Posterior cingulate gyrus (tissue), 11 donors: ENCODE measurements around the gene WNT5B.

Experiments
- DNase-seq, 10 donors: peaks; one replicate each; pipeline versions ENCODE4 v3.0.0 to v3.0.0-alpha.2; 2020 to 2021; ENCODE audit warnings: mixed read lengths in 3 of 10
- intact Hi-C: fragments of 100-400 bp; cut with DNase I; formaldehyde crosslinking; loops from one replicate; pipeline ENCODE4 v1.15.1; 2023

WNT5B gene

GRCh38 chr12:1645819-1646218 lies 16.8 kb downstream of the WNT5B start:
- intact Hi-C loops = no loop called here
- peak in 1 of 10 donors; percentile 79 for DNase-seq

- DNase-seq = no peak
- intact Hi-C loops = no loop called here
These were observed 17.7 kb downstream of the WNT5B start for GRCh38 chr12:1646569-1647284.

GRCh38 chr12:1647285-1647669 lies 18.2 kb downstream of the WNT5B start:
- no peak for DNase-seq
- intact Hi-C loops = no loop called here

- DNase-seq = no peak
- intact Hi-C loops = no loop called here
These were observed 21.4 kb downstream of the WNT5B start for GRCh38 chr12:1650260-1650977.

- intact Hi-C loops = no loop called here
- no peak for DNase-seq
These were observed 21.9 kb downstream of the WNT5B start for GRCh38 chr12:1650978-1651361.

GRCh38 chr12:1651946-1652345 lies 22.9 kb downstream of the WNT5B start:
- no peak for DNase-seq
- intact Hi-C loops = loop anchor here (2.0 kb wide), 1 partner anchor 287 kb away; no protein-coding TSS in a partner anchor

- no peak for DNase-seq
- intact Hi-C loops = loop anchor here (5.0 kb wide), 1 partner anchor 37 kb away; the partner anchor contains the start of gene ADIPOR2
These were observed 26.3 kb downstream of the WNT5B start for GRCh38 chr12:1655225-1655788.

GRCh38 chr12:1656902-1657301 lies 27.9 kb downstream of the WNT5B start:
- peak in 3 of 10 donors; percentile 31 to 87 (median 48) for DNase-seq
- intact Hi-C loops = loop anchor here (5.0 kb wide), 1 partner anchor 35 kb away; the partner anchor contains the start of gene ADIPOR2

GRCh38 chr12:1657688-1658087 lies 28.7 kb downstream of the WNT5B start:
- intact Hi-C loops = loop anchor here (5.0 kb wide), 1 partner anchor 35 kb away; the partner anchor contains the start of gene ADIPOR2
- no peak for DNase-seq

GRCh38 chr12:1660304-1661187 lies 31.5 kb downstream of the WNT5B start:
- peak in 5 of 10 donors; percentile 28 to 85 (median 48) for DNase-seq
- intact Hi-C loops = no loop called here

GRCh38 chr12:1661553-1662335 lies 32.7 kb downstream of the WNT5B start:
- peak; percentile 79 to 98 (median 90) for DNase-seq
- intact Hi-C loops = no loop called here

- intact Hi-C loops = no loop called here
- no peak for DNase-seq
These were observed 33.9 kb downstream of the WNT5B start for GRCh38 chr12:1662761-1663439.

- no peak for DNase-seq
- intact Hi-C loops = no loop called here
These were observed 34.6 kb downstream of the WNT5B start for GRCh38 chr12:1663440-1664132.

- no peak for DNase-seq
- intact Hi-C loops = no loop called here
These were observed 36.3 kb downstream of the WNT5B start for GRCh38 chr12:1665366-1665765.

GRCh38 chr12:1666215-1666614 lies 37.2 kb downstream of the WNT5B start:
- no peak for DNase-seq
- intact Hi-C loops = no loop called here

- no peak for DNase-seq
- intact Hi-C loops = no loop called here
These were observed 37.7 kb downstream of the WNT5B start for GRCh38 chr12:1666685-1667162.

- intact Hi-C loops = no loop called here
- DNase-seq = no peak
These were observed 40.0 kb downstream of the WNT5B start for GRCh38 chr12:1668833-1669543.
